GM10248 (cell line): Measurements from ENCODE around the gene ETS1.

Experiments
- CTCF ChIA-PET: fragments of 300-600 bp; sonication (Branson Sonifier 250); formaldehyde crosslinking; extraction: SDS; loops from one replicate; lab custom pipeline; 2021; ENCODE audit warnings: antibody characterized with exemption; lab: Yijun Ruan, JAX
- POLR2A ChIA-PET: fragments of 350-650 bp; sonication (Branson Sonifier 250); formaldehyde crosslinking; extraction: SDS; loops from one replicate; lab custom pipeline; 2020; ENCODE audit warnings: antibody characterized with exemption; lab: Yijun Ruan, JAX
- DNase-seq: peaks from one replicate; pipeline ENCODE4 v3.0.0; 2012; ENCODE audit errors: extremely low spot score
- TF ChIP-seq, protein P1 (sequence below): IDR thresholded peaks from 2 replicates; pipeline ENCODE4 v1.5.1; 2012; ENCODE audit warnings: mild to moderate bottlenecking, low read depth; ENCODE audit errors: extremely low read depth, missing control alignments, control extremely low read depth

The ETS1 gene

DNA sequence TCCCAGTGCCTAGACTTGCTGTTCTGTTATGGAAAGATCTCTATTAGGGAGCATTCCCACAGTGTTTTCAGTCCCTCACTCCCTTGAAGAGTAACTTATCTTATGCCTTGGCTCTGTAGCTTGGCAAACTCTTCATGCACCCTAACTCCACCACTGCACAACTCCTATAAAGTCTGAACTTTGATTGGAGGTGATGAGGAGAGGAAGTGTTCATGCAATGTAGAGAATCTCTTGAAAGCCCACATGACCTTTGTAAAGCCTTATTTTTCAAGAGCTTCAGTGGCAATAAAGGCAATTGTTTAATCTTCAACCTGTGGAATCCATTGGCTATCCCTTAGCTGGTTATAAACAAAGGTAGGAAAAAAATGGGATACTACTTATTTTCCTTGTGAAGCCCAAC lies 176.2 kb downstream of the ETS1 start:
- CTCF ChIA-PET: interaction anchor here (1.2 to 3.3 kb wide), 5 partner anchors 8 to 109 kb away, joined by 3 to 11 read pairs (median 3); no protein-coding TSS in a partner anchor
- DNase-seq: no peak
- TF ChIP-seq, protein P1, sequence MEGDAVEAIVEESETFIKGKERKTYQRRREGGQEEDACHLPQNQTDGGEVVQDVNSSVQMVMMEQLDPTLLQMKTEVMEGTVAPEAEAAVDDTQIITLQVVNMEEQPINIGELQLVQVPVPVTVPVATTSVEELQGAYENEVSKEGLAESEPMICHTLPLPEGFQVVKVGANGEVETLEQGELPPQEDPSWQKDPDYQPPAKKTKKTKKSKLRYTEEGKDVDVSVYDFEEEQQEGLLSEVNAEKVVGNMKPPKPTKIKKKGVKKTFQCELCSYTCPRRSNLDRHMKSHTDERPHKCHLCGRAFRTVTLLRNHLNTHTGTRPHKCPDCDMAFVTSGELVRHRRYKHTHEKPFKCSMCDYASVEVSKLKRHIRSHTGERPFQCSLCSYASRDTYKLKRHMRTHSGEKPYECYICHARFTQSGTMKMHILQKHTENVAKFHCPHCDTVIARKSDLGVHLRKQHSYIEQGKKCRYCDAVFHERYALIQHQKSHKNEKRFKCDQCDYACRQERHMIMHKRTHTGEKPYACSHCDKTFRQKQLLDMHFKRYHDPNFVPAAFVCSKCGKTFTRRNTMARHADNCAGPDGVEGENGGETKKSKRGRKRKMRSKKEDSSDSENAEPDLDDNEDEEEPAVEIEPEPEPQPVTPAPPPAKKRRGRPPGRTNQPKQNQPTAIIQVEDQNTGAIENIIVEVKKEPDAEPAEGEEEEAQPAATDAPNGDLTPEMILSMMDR: no peak
- POLR2A ChIA-PET: no interaction called here

DNA sequence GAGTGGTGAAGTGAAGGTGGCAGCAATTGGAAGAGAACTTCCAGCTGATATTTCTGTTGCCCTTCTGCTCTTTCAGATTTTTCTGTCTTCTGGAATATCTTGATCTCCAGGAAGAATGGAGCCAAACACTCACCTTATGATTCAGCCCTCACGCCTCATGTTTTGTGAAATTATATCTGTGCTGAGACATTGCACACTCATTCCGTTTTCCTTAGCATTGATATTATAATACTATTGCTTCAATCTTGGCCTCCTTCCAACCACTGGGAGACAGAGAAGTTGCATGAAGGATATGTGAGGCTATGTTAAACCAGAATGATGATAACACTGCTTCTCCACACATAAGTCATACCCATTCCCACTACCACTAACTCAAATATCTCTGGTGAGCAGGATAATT lies 177.9 kb downstream of the ETS1 start:
- TF ChIP-seq, protein P1: no peak
- ChIA-PET POLR2A (no interaction called here), CTCF (interaction anchor here (0.6 to 2.3 kb wide), 4 partner anchors 10 to 73 kb away, joined by 3 to 9 read pairs (median 6); no protein-coding TSS in a partner anchor)
- no peak for DNase-seq
